ENCODE data around the gene GGCX.
"Not testable (repeated sequence)": the region's sequence is repeated elsewhere in the genome, so short reads cannot be mapped to it uniquely, and the experiment has no call there.

Gene GGCX

GRCh38 chr2:85597241-85597640 is 35.9 kb upstream of the GGCX start:
- Mint-ChIP-seq H3K9me3 (no peaks in the 10 kb centered on the region), H3K4me3 (peak overlapping the region; percentile 99), H3K4me1 (peaks cover 57% of the 10 kb centered on the region), H3K36me3 (peaks cover 59% of the 10 kb centered on the region), H3K27ac (peak overlapping the region; percentile 99)
- ATAC-seq (no peak), DNase-seq (ENCODE audit: low spot score in 2 of 2) (no peak)

- H3K36me3 Mint-ChIP-seq = peaks cover 53% of the 10 kb centered on the region
- DNase-seq (ENCODE audit: low spot score in 2 of 2) = no peak
- no peak for ATAC-seq
- peak overlapping the region; percentile 99 for H3K4me3 Mint-ChIP-seq
- peak overlapping the region; percentile 99 for H3K27ac Mint-ChIP-seq
- peaks cover 52% of the 10 kb centered on the region for H3K4me1 Mint-ChIP-seq
- H3K9me3 Mint-ChIP-seq = no peaks in the 10 kb centered on the region
Observed at GRCh38 chr2:85596486-85597143, 35.3 kb upstream of the GGCX start.

- Mint-ChIP-seq H3K4me3 (peak overlapping the region; percentile 99), H3K4me1 (peaks cover 45% of the 10 kb centered on the region), H3K27ac (peak overlapping the region; percentile 99), H3K9me3 (no peaks in the 10 kb centered on the region), H3K36me3 (peaks cover 49% of the 10 kb centered on the region)
- peak; percentile 41 for ATAC-seq
- DNase-seq (ENCODE audit: low spot score in 2 of 2) = no peak
Observed at GRCh38 chr2:85596026-85596333, 34.7 kb upstream of the GGCX start.

GRCh38 chr2:85595301-85596025 is 34.2 kb upstream of the GGCX start, which contains the start of gene RNF181:
Gene RNF181, plus strand, starts transcription at chr2:85595745. Its CDS starts 19 bp downstream, at chr2:85595764.
- Mint-ChIP-seq H3K9me3 (no peaks in the 10 kb centered on the region), H3K36me3 (peaks cover 48% of the 10 kb centered on the region), H3K4me1 (peaks cover 43% of the 10 kb centered on the region), H3K4me3 (peak within 1 kb of the TSS; percentile 99), H3K27ac (peak within 1 kb of the TSS; percentile 99)
- peak; percentile 76 to 92 for DNase-seq (ENCODE audit: low spot score in 2 of 2)
- peak; percentile 99 for ATAC-seq

- Mint-ChIP-seq H3K4me3 (peak overlapping the region; percentile 99), H3K9me3 (no peaks in the 10 kb centered on the region), H3K36me3 (peaks cover 42% of the 10 kb centered on the region), H3K4me1 (peaks cover 41% of the 10 kb centered on the region), H3K27ac (peak overlapping the region; percentile 99)
- no peak for DNase-seq (ENCODE audit: low spot score in 2 of 2)
- ATAC-seq = no peak
Observed at GRCh38 chr2:85594715-85595300, 33.5 kb upstream of the GGCX start.

- H3K36me3 Mint-ChIP-seq = peaks cover 24% of the 10 kb centered on the region
- H3K4me1 Mint-ChIP-seq = peaks cover 41% of the 10 kb centered on the region
- ATAC-seq (no peak), DNase-seq (ENCODE audit: low spot score in 2 of 2) (no peak)
- H3K9me3 Mint-ChIP-seq = no peaks in the 10 kb centered on the region
- H3K4me3 Mint-ChIP-seq = no peak overlapping the region
- peak overlapping the region; percentile 20 for H3K27ac Mint-ChIP-seq
Observed at GRCh38 chr2:85593023-85593422, 31.7 kb upstream of the GGCX start.

GRCh38 chr2:85592299-85592698 is 31.0 kb upstream of the GGCX start:
- not testable (repeated sequence) for H3K27ac Mint-ChIP-seq; DNase-seq (ENCODE audit: low spot score in 2 of 2); H3K9me3 Mint-ChIP-seq; H3K4me3 Mint-ChIP-seq; ATAC-seq
- Mint-ChIP-seq H3K36me3 (peaks cover 17% of the 10 kb centered on the region), H3K4me1 (peaks cover 46% of the 10 kb centered on the region)

GRCh38 chr2:85591563-85591962 is 30.3 kb upstream of the GGCX start:
- H3K36me3 Mint-ChIP-seq = peaks cover 11% of the 10 kb centered on the region
- peak overlapping the region; percentile 52 for H3K27ac Mint-ChIP-seq
- no peak overlapping the region for H3K4me3 Mint-ChIP-seq
- no peaks in the 10 kb centered on the region for H3K9me3 Mint-ChIP-seq
- peaks cover 39% of the 10 kb centered on the region for H3K4me1 Mint-ChIP-seq
- no peak for ATAC-seq
- DNase-seq (ENCODE audit: low spot score in 2 of 2) = no peak

GRCh38 chr2:85590950-85591349 is 29.7 kb upstream of the GGCX start:
- DNase-seq (ENCODE audit: low spot score in 2 of 2) = no peak
- Mint-ChIP-seq H3K9me3 (no peaks in the 10 kb centered on the region), H3K27ac (peak overlapping the region; percentile 52), H3K4me1 (peaks cover 36% of the 10 kb centered on the region), H3K36me3 (peaks cover 9% of the 10 kb centered on the region), H3K4me3 (no peak overlapping the region)
- ATAC-seq = no peak

- no peak for DNase-seq (ENCODE audit: low spot score in 2 of 2)
- no peak for ATAC-seq
- Mint-ChIP-seq H3K36me3 (peaks cover 1% of the 10 kb centered on the region), H3K27ac (peak overlapping the region; percentile 66), H3K9me3 (no peaks in the 10 kb centered on the region), H3K4me3 (no peak overlapping the region), H3K4me1 (peaks cover 39% of the 10 kb centered on the region)
Observed at GRCh38 chr2:85589982-85590791, 28.9 kb upstream of the GGCX start.

GRCh38 chr2:85589181-85589580 is 27.9 kb upstream of the GGCX start:
- Mint-ChIP-seq H3K4me1 (peaks cover 38% of the 10 kb centered on the region), H3K36me3 (no peaks in the 10 kb centered on the region), H3K27ac (peak overlapping the region; percentile 21), H3K9me3 (no peaks in the 10 kb centered on the region), H3K4me3 (no peak overlapping the region)
- ATAC-seq (no peak), DNase-seq (ENCODE audit: low spot score in 2 of 2) (no peak)

GRCh38 chr2:85588645-85589044 is 27.4 kb upstream of the GGCX start:
- Mint-ChIP-seq H3K4me1 (peaks cover 38% of the 10 kb centered on the region), H3K27ac (peak overlapping the region; percentile 21), H3K9me3 (no peaks in the 10 kb centered on the region), H3K36me3 (no peaks in the 10 kb centered on the region), H3K4me3 (no peak overlapping the region)
- ATAC-seq (no peak), DNase-seq (ENCODE audit: low spot score in 2 of 2) (no peak)

GRCh38 chr2:85588236-85588635 is 26.9 kb upstream of the GGCX start:
- Mint-ChIP-seq H3K4me3 (no peak overlapping the region), H3K9me3 (no peaks in the 10 kb centered on the region), H3K36me3 (no peaks in the 10 kb centered on the region), H3K4me1 (peaks cover 42% of the 10 kb centered on the region), H3K27ac (peak overlapping the region; percentile 21)
- ATAC-seq (no peak), DNase-seq (ENCODE audit: low spot score in 2 of 2) (no peak)

- peaks cover 20% of the 10 kb centered on the region for H3K36me3 Mint-ChIP-seq
- peaks cover 49% of the 10 kb centered on the region for H3K4me1 Mint-ChIP-seq
- H3K9me3 Mint-ChIP-seq = no peaks in the 10 kb centered on the region
- ATAC-seq (no peak), DNase-seq (ENCODE audit: low spot score in 2 of 2) (no peak)
- peak overlapping the region; percentile 90 for H3K27ac Mint-ChIP-seq
- H3K4me3 Mint-ChIP-seq = peak overlapping the region; percentile 75
Observed at GRCh38 chr2:85585781-85586105, 24.4 kb upstream of the GGCX start.

Data from stimulated activated effector memory CD8-positive, alpha-beta T cell treated with anti-CD3 and anti-CD28 coated beads, Interleukin-12 subunit alpha, Interleukin-12 subunit beta, amount 100 ng/mL, for 72 hours (primary cell).